ENCODE measurements around the gene MVB12B. TPM values are rescaled to one million over a fixed set of nuclear protein-coding genes. Genes with fewer than 3 reads are reported as not detected.

MVB12B gene
- total RNA-seq, 4 donors from 2014 or later = 15.7 to 27.3 (median 22.7) TPM

GRCh38 chr9:126363847-126364671, 37.4 kb downstream of the MVB12B start:
- in situ Hi-C loops (cut with MboI; ENCODE audit: low pct_ligation_motif_present in 1 of 4, low pct_unique_long_range_greater_than_20kb in 1 of 4, low sequenced_read_pairs in 3 of 4) (no loop called here), intact Hi-C loops (cut with DNase I; ENCODE audit: low total_unique reads) (loop anchor here (5.0 kb wide), 1 partner anchor 373 kb away; no protein-coding TSS in a partner anchor)
- H3K27me3 ChIP-seq = no peaks in the 10 kb centered on the region
- no peaks in the 10 kb centered on the region for H3K36me3 ChIP-seq
- H3K4me1 ChIP-seq = peaks cover 28 to 56% (median 38%) of the 10 kb centered on the region in 4 donors
- peak overlapping the region; percentile 65 to 79 (median 76) for H3K27ac ChIP-seq
- 54 to 70% methylated on average over 6 to 8 of the region's 8 CpGs for WGBS, 2 donors (ENCODE audit: low coverage in 1 of 2)
- TF ChIP-seq CTCF (IDR thresholded peaks at IDR 0.05) (no peak), EP300 (IDR thresholded peaks at IDR 0.05; ENCODE audit: low read depth) (no peak), POLR2AphosphoS5 (IDR thresholded peaks at IDR 0.05) (peak in 2 of 3 donors; percentile 40 to 49), POLR2A (IDR thresholded peaks at IDR 0.05) (no peak)
- H3K9me3 ChIP-seq = peaks cover 19 to 26% of the 10 kb centered on the region in 2 donors
- H3K4me3 ChIP-seq = no peak overlapping the region
- DNase-seq = peak; percentile 56

GRCh38 chr9:126365780-126366179, 39.2 kb downstream of the MVB12B start:
- Histone ChIP-seq H3K9me3 (peaks cover 14 to 17% of the 10 kb centered on the region in 2 donors), H3K27ac (peak overlapping the region; percentile 73 to 81 (median 78))

GRCh38 chr9:126366366-126367011, 39.9 kb downstream of the MVB12B start:
- TF ChIP-seq EP300 (IDR thresholded peaks at IDR 0.05; ENCODE audit: low read depth) (no peak), POLR2A (IDR thresholded peaks at IDR 0.05) (peak; percentile 61), POLR2AphosphoS5 (IDR thresholded peaks at IDR 0.05) (peak; percentile 12 to 67 (median 39)), CTCF (IDR thresholded peaks at IDR 0.05) (no peak)
- intact Hi-C loops (cut with DNase I; ENCODE audit: low total_unique reads) = no loop called here
- H3K27me3 ChIP-seq = no peaks in the 10 kb centered on the region
- no peaks in the 10 kb centered on the region for H3K36me3 ChIP-seq
- in situ Hi-C loops (cut with MboI; ENCODE audit: low pct_ligation_motif_present in 1 of 4, low pct_unique_long_range_greater_than_20kb in 1 of 4, low sequenced_read_pairs in 3 of 4) = no loop called here
- peaks cover 28 to 56% (median 38%) of the 10 kb centered on the region in 4 donors for H3K4me1 ChIP-seq
- peaks cover 11 to 12% of the 10 kb centered on the region in 2 donors for H3K9me3 ChIP-seq
- DNase-seq = peak; percentile 64
- WGBS, 2 donors (ENCODE audit: low coverage in 1 of 2) = 38 to 39% methylated on average over 8 to 13 of the region's 13 CpGs
- peak overlapping the region; percentile 73 to 81 (median 78) for H3K27ac ChIP-seq
- peak overlapping the region in 1 of 4 donors; percentile 8 for H3K4me3 ChIP-seq

More at GRCh38 chr9:126365780-126366179, 39.2 kb downstream of the MVB12B start:
- peaks cover 28 to 56% (median 38%) of the 10 kb centered on the region in 4 donors for H3K4me1 ChIP-seq
- intact Hi-C loops (cut with DNase I; ENCODE audit: low total_unique reads) = no loop called here
- no peaks in the 10 kb centered on the region for H3K36me3 ChIP-seq
- H3K27me3 ChIP-seq = no peaks in the 10 kb centered on the region
- WGBS, 2 donors (ENCODE audit: low coverage in 1 of 2) = 76 to 80% methylated on average over 3 of the region's 3 CpGs
- no peak overlapping the region for H3K4me3 ChIP-seq
- in situ Hi-C loops (cut with MboI; ENCODE audit: low pct_ligation_motif_present in 1 of 4, low pct_unique_long_range_greater_than_20kb in 1 of 4, low sequenced_read_pairs in 3 of 4) = no loop called here
- TF ChIP-seq EP300 (IDR thresholded peaks at IDR 0.05; ENCODE audit: low read depth) = no peak
- no peak for TF ChIP-seq POLR2AphosphoS5 (IDR thresholded peaks at IDR 0.05)
- TF ChIP-seq CTCF (IDR thresholded peaks at IDR 0.05) = no peak
- no peak for TF ChIP-seq POLR2A (IDR thresholded peaks at IDR 0.05)
- no peak for DNase-seq

- Histone ChIP-seq H3K27ac (peak overlapping the region; percentile 73 to 81 (median 78)), H3K4me3 (peak overlapping the region in 1 of 4 donors; percentile 8), H3K9me3 (peaks cover 5 to 6% of the 10 kb centered on the region in 2 donors), H3K27me3 (no peaks in the 10 kb centered on the region), H3K4me1 (peaks cover 28 to 56% (median 38%) of the 10 kb centered on the region in 4 donors), H3K36me3 (no peaks in the 10 kb centered on the region)
- no peak for DNase-seq
- no peak for TF ChIP-seq POLR2AphosphoS5 (IDR thresholded peaks at IDR 0.05)
- no peak for TF ChIP-seq POLR2A (IDR thresholded peaks at IDR 0.05)
- TF ChIP-seq EP300 (IDR thresholded peaks at IDR 0.05; ENCODE audit: low read depth) = no peak
- TF ChIP-seq CTCF (IDR thresholded peaks at IDR 0.05) = no peak
- in situ Hi-C loops (cut with MboI; ENCODE audit: low pct_ligation_motif_present in 1 of 4, low pct_unique_long_range_greater_than_20kb in 1 of 4, low sequenced_read_pairs in 3 of 4) (no loop called here), intact Hi-C loops (cut with DNase I; ENCODE audit: low total_unique reads) (no loop called here)
- WGBS, 2 donors (ENCODE audit: low coverage in 1 of 2) = 60 to 65% methylated on average over 6 to 13 of the region's 13 CpGs
These were observed 40.5 kb downstream of the MVB12B start for GRCh38 chr9:126367139-126367538.
